ENCODE measurements around the gene FAM13C. TPM values are rescaled to one million over a fixed set of nuclear protein-coding genes. Genes with fewer than 3 reads are reported as not detected.

FAM13C gene
- total and polyA plus RNA-seq, 2 of the 4 experiments (the other 2 are of a cell fraction), result 1.6 to 2.9 TPM

DNA sequence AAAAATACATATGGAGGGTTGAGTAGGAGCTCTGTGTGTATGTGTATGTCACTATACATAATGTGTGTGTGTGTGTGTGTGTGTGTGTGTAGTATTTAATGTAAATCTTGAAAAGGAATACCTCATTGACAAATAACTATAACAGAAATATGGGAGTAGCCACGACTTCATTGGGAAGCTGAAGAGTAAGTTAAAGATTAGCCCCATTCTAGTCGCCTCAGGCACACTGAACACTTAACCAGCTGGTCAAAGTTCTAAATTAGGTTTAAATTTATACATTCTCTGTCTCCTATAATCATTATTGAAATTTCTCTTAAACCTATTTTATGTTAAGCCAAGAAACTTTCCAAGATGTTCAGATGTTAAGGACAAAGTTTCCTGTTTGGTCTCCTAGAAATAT, 45.3 kb downstream of the FAM13C start:
- no peak overlapping the region for H3K56ac ChIP-seq (ENCODE audit: extremely low read depth, insufficient read depth, low read length)
- POLR2A ChIA-PET (ENCODE audit: unreplicated experiment), result no interaction called here
- no peak overlapping the region for H4K91ac ChIP-seq (ENCODE audit: insufficient read depth, low read depth, low read length)
- no peaks in the 10 kb centered on the region for H3K27me3 ChIP-seq (ENCODE audit: control insufficient read depth, insufficient read depth, low read length)
- H2BK20ac ChIP-seq (ENCODE audit: low read depth, low read length), result no peak overlapping the region
- no TSS peak for BruUV-seq (replicated peaks)
- CTCF ChIA-PET, result no interaction called here
- no peak overlapping the region for H3K4ac ChIP-seq (ENCODE audit: low read depth, low read length)
- no peak overlapping the region for H3K9ac ChIP-seq (ENCODE audit: low read depth, low read length)
- no peak overlapping the region for H2BK120ac ChIP-seq (ENCODE audit: low read depth, low read length)
- H3K4me1 ChIP-seq (ENCODE audit: control insufficient read depth, insufficient read depth, low read length), result 0 out of 2 replicates have a peak, but pooled peaks cover under 1% of the 10 kb centered on the region
- no peak overlapping the region for H3K4me2 ChIP-seq (ENCODE audit: low read depth, low read length)
- no peak overlapping the region for H2BK5ac ChIP-seq (ENCODE audit: low read depth, low read length, poor library complexity, severe bottlenecking)
- H3K23ac ChIP-seq (ENCODE audit: low read depth, low read length), result no peak overlapping the region
- H4K5ac ChIP-seq (ENCODE audit: low read depth, low read length), result no peak overlapping the region
- no CpG with 5 or more reads among the region's 2 CpGs for WGBS, 2 experiments (ENCODE audit: extremely low coverage in 2 of 2, insufficient read length in 1 of 2)
- no peak overlapping the region for H3K14ac ChIP-seq (replicated peaks; ENCODE audit: low read depth, low read length)
- dilution Hi-C loops (cut with HindIII; ENCODE audit: low sequenced_read_pairs, unreplicated experiment) (no loop called here), intact Hi-C loops (cut with micrococcal nuclease) (no loop called here), in situ Hi-C loops (cut with MboI; ENCODE audit: low sequenced_read_pairs) (no loop called here)
- no peaks in the 10 kb centered on the region for H3K79me1 ChIP-seq (ENCODE audit: low read depth in 1 of 2, low read length in 2 of 2)
- ATAC-seq (ENCODE audit: low read depth) (no peak), DNase-seq (no peak)
- H3K4me3 ChIP-seq (ENCODE audit: insufficient read depth, low read depth, low read length), result no peak overlapping the region
- H2AK9ac ChIP-seq (replicated peaks; ENCODE audit: low read depth, low read length, poor library complexity), result no peak overlapping the region
- no peaks in the 10 kb centered on the region for H3K36me3 ChIP-seq (ENCODE audit: control insufficient read depth, insufficient read depth, low read length)
- H2AFZ ChIP-seq (replicated peaks; ENCODE audit: low read length, poor library complexity), result no peak overlapping the region
- no peak overlapping the region for H3K27ac ChIP-seq (ENCODE audit: insufficient read depth, low read length)
- TF ChIP-seq RFX5 (IDR thresholded peaks at IDR 0.05; ENCODE audit: low read depth, low read length) (no peak), MAZ (IDR thresholded peaks at IDR 0.05; ENCODE audit: borderline replicate concordance, low read depth, low read length) (no peak), SMC3 (IDR thresholded peaks at IDR 0.05; ENCODE audit: low read depth, low read length) (no peak), RAD21 (IDR thresholded peaks at IDR 0.05; ENCODE audit: low read length) (no peak), BHLHE40 (IDR thresholded peaks at IDR 0.05; ENCODE audit: low read depth, low read length) (no peak), FOS (IDR thresholded peaks at IDR 0.05; ENCODE audit: low read depth, low read length) (no peak), MXI1 (IDR thresholded peaks at IDR 0.05; ENCODE audit: borderline replicate concordance, low read depth, low read length) (no peak), NFE2L2 (IDR thresholded peaks at IDR 0.05; ENCODE audit: low read depth, low read length) (no peak), MAFK (IDR thresholded peaks at IDR 0.05; ENCODE audit: low read depth, low read length) (no peak), CHD1 (IDR thresholded peaks at IDR 0.05; ENCODE audit: low read depth, low read length) (no peak), RCOR1 (IDR thresholded peaks at IDR 0.05; ENCODE audit: insufficient replicate concordance, low read length) (no peak), POLR2A (IDR thresholded peaks at IDR 0.05; ENCODE audit: low read depth, low read length) (no peak)
- TF ChIP-seq, protein P1, sequence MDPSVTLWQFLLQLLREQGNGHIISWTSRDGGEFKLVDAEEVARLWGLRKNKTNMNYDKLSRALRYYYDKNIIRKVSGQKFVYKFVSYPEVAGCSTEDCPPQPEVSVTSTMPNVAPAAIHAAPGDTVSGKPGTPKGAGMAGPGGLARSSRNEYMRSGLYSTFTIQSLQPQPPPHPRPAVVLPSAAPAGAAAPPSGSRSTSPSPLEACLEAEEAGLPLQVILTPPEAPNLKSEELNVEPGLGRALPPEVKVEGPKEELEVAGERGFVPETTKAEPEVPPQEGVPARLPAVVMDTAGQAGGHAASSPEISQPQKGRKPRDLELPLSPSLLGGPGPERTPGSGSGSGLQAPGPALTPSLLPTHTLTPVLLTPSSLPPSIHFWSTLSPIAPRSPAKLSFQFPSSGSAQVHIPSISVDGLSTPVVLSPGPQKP (IDR thresholded peaks at IDR 0.05; ENCODE audit: borderline replicate concordance, low read depth, low read length), result no peak
- H4K8ac ChIP-seq (ENCODE audit: low read depth in 2 of 2, low read length in 2 of 2), result no peak overlapping the region
- H2AK5ac ChIP-seq (ENCODE audit: low read depth, low read length), result no peak overlapping the region
- H3K9me1 ChIP-seq (ENCODE audit: insufficient read depth, low read length), result no peaks in the 10 kb centered on the region
- H3K9me3 ChIP-seq (ENCODE audit: control insufficient read depth, insufficient read depth, low read length), result no peaks in the 10 kb centered on the region
- H3K18ac ChIP-seq (ENCODE audit: low read depth, low read length), result no peak overlapping the region
- no peak overlapping the region for H2BK15ac ChIP-seq (ENCODE audit: low read depth, low read length)
- H4K20me1 ChIP-seq (ENCODE audit: insufficient read depth, low read length), result no peaks in the 10 kb centered on the region
